HepG2 (cell line): ENCODE results near the gene CISD1. TPM values are rescaled to one million over a fixed set of nuclear protein-coding genes. Genes with fewer than 3 reads are reported as not detected.

Experiments used
- ARNT ChIP-seq: fragments of 450-650 bp; IDR thresholded peaks from 2 replicates; pipeline ENCODE4 v1.6.1; 2017
- ELF3 ChIP-seq: IDR thresholded peaks from 2 replicates; pipeline ENCODE4 v1.6.1; 2016; ENCODE audit warnings: missing genetic modification reagents, missing compliant biosample characterization
- FOSL1 ChIP-seq: sonication (generic); formaldehyde crosslinking; IDR thresholded peaks from 2 replicates; pipeline ENCODE4 v1.9.0; 2021; ENCODE audit warnings: missing genetic modification reagents, borderline replicate concordance
- FOXC1 ChIP-seq: sonication (generic); formaldehyde crosslinking; IDR thresholded peaks from 2 replicates; pipeline ENCODE4 v1.8.0; 2022; ENCODE audit warnings: mild to moderate bottlenecking, missing genetic modification reagents, borderline replicate concordance
- MIER3 ChIP-seq: IDR thresholded peaks from 2 replicates; pipeline ENCODE4 v1.6.1; 2016; ENCODE audit warnings: missing compliant biosample characterization, borderline replicate concordance
- PCBP1 ChIP-seq: fragments of 200-400 bp; formaldehyde crosslinking; IDR thresholded peaks from 2 replicates; pipeline ENCODE4 v1.6.1; 2017; ENCODE audit warnings: mild to moderate bottlenecking, low read depth, low read length, borderline replicate concordance
- SALL1 ChIP-seq: sonication (generic); formaldehyde crosslinking; IDR thresholded peaks from 2 replicates; pipeline ENCODE4 v1.8.0; 2022; ENCODE audit warnings: mild to moderate bottlenecking, missing genetic modification reagents
- SCMH1 ChIP-seq: sonication (generic); formaldehyde crosslinking; IDR thresholded peaks from 2 replicates; pipeline ENCODE4 v1.9.0; 2021; ENCODE audit warnings: missing genetic modification reagents, mild to moderate bottlenecking, borderline replicate concordance
- SMAD1 ChIP-seq: sonication (generic); formaldehyde crosslinking; IDR thresholded peaks from 2 replicates; pipeline ENCODE4 v1.4.0; 2020; ENCODE audit warnings: missing genetic modification reagents, low read depth, mild to moderate bottlenecking, borderline replicate concordance
- SSRP1 ChIP-seq: IDR thresholded peaks from 2 replicates; pipeline ENCODE4 v1.6.1; 2016; ENCODE audit warnings: control low read depth
- TBL1XR1 ChIP-seq: fragments of 150-350 bp; IDR thresholded peaks from 2 replicates; pipeline ENCODE4 v1.6.1; 2014; ENCODE audit warnings: borderline replicate concordance, low read length; ENCODE audit not compliant: partially characterized antibody
- TCF12 ChIP-seq, 2 experiments: fragments of 450-650 bp in 1 of 2; sonication (generic) in 1 of 2; formaldehyde crosslinking in 1 of 2; IDR thresholded peaks; 2 replicates each; pipeline versions ENCODE4 v1.6.1 to v1.8.0; 2017 to 2022; ENCODE audit warnings: antibody characterized with exemption in 1 of 2, mild to moderate bottlenecking in 1 of 2, missing genetic modification reagents in 1 of 2, moderate library complexity in 1 of 2
- TOE1 ChIP-seq: sonication (generic); formaldehyde crosslinking; IDR thresholded peaks from 2 replicates; pipeline ENCODE4 v1.4.0; 2020; ENCODE audit warnings: mild to moderate bottlenecking, missing genetic modification reagents
- ZC3H4 ChIP-seq: sonication (generic); formaldehyde crosslinking; IDR thresholded peaks from 2 replicates; pipeline ENCODE4 v1.4.0; 2020; ENCODE audit warnings: missing genetic modification reagents, borderline replicate concordance
- ZFP62 ChIP-seq: sonication (generic); formaldehyde crosslinking; IDR thresholded peaks from 2 replicates; pipeline ENCODE4 v1.4.0; 2020; ENCODE audit warnings: missing genetic modification reagents
- ZNF484 ChIP-seq: sonication (generic); formaldehyde crosslinking; IDR thresholded peaks from 2 replicates; pipeline ENCODE4 v1.5.1; 2020; ENCODE audit warnings: mild to moderate bottlenecking, low read depth, missing genetic modification reagents, borderline replicate concordance
- ZNF510 ChIP-seq: sonication (generic); formaldehyde crosslinking; IDR thresholded peaks from 2 replicates; pipeline ENCODE4 v1.4.0; 2020; ENCODE audit warnings: low read depth, mild to moderate bottlenecking, missing genetic modification reagents
- ZNF569 ChIP-seq: sonication (generic); formaldehyde crosslinking; IDR thresholded peaks from 2 replicates; pipeline ENCODE4 v1.5.0; 2020; ENCODE audit warnings: mild to moderate bottlenecking, missing genetic modification reagents, moderate library complexity, borderline replicate concordance
- ZNF83 ChIP-seq: sonication (generic); formaldehyde crosslinking; IDR thresholded peaks from 2 replicates; pipeline ENCODE4 v1.4.0; 2020; ENCODE audit warnings: missing genetic modification reagents, mild to moderate bottlenecking, borderline replicate concordance
- ZSCAN30 ChIP-seq: sonication (generic); formaldehyde crosslinking; IDR thresholded peaks from 2 replicates; pipeline ENCODE4 v1.5.0; 2020; ENCODE audit warnings: mild to moderate bottlenecking, missing genetic modification reagents
- polyA plus RNA-seq, 8 experiments: library from polyadenylated mRNA; depleted of rRNA in 3 of 8; stranded (reverse) in 7 of 8; unstranded in 1 of 8; fragments of >200 nt; fragmentation: Illumina TruSeq in 4 of 8; extraction: Trizol in 4 of 8; gene quantifications; 2 replicates each; pipeline versions ENCODE4 v1.2.1 to v1.2.3, GENCODE V29; 2011 to 2016; ENCODE audit warnings: low read depth in 4 of 8, missing spikeins in 1 of 8, mixed read lengths in 1 of 8; ENCODE audit not compliant: insufficient read depth in 1 of 8
- total RNA-seq, 5 experiments: library from RNA; depleted of rRNA; stranded (reverse); fragments of >200 nt; fragmentation: Illumina TruSeq; extraction: Trizol; gene quantifications; 2 replicates each; pipeline ENCODE4 v1.2.3, GENCODE V29; 2016; ENCODE audit warnings: low read depth in 1 of 5
- TF ChIP-seq, protein P1 (sequence below): sonication (generic); formaldehyde crosslinking; IDR thresholded peaks from 2 replicates; pipeline ENCODE4 v1.5.0; 2020; ENCODE audit warnings: mild to moderate bottlenecking, missing genetic modification reagents, moderate library complexity
- TF ChIP-seq, protein P2 (sequence below): sonication (generic); formaldehyde crosslinking; IDR thresholded peaks from 2 replicates; pipeline ENCODE4 v1.5.1; 2020; ENCODE audit warnings: mild to moderate bottlenecking, missing genetic modification reagents, moderate library complexity
- TF ChIP-seq, protein P3 (sequence below): sonication (generic); formaldehyde crosslinking; IDR thresholded peaks from 2 replicates; pipeline ENCODE4 v1.4.0; 2020; ENCODE audit warnings: mild to moderate bottlenecking, missing genetic modification reagents

Gene CISD1
- total and polyA plus RNA-seq, 2 of the 13 experiments (the other 11 are each of a cell fraction or from before 2014, with no cell fraction given), result 63.4 to 78.9 TPM

DNA sequence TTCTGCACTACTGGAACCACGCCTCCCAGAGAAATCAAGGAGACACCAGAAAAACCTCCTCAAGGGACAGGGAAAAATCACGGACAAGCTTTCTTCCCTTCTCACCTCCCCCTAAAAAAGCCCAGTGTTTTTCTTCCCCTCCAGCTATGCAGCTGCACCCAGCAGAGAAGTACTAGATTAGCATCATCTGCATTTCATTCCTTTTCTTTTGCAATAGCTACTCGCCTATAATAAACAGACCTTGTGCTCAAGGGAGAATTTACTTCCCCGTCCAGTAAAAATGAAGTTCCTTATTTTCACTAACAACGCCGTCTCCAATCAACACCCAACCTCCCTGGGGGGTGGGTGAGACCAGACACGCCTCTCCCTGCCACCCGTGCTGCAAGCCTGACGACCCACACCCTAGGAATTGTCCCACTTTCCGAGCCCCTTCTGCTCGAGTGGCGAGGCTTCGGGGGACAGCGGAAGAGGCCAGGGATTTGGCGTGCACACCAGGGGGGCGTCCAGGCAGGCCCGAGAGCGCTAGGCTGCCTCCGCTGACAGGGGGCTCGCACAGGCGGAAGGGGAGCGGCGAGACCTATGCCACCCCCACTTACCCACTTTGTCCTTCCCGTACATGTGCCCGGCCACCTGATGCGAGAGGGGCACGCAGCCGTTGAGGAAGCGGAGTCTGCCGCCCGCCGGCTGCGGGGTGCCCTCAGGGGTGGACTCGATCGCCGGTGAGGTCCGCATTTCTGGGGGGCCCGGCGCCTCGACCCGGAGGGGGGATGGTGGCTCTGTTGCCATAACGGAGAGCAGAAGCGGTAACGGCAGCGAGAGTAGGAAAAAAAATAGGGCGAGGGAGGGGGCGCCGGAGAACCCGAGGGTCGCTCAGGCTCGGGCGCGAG lies 1.9 kb upstream of the CISD1 start (continued):
- TF ChIP-seq, protein P1, sequence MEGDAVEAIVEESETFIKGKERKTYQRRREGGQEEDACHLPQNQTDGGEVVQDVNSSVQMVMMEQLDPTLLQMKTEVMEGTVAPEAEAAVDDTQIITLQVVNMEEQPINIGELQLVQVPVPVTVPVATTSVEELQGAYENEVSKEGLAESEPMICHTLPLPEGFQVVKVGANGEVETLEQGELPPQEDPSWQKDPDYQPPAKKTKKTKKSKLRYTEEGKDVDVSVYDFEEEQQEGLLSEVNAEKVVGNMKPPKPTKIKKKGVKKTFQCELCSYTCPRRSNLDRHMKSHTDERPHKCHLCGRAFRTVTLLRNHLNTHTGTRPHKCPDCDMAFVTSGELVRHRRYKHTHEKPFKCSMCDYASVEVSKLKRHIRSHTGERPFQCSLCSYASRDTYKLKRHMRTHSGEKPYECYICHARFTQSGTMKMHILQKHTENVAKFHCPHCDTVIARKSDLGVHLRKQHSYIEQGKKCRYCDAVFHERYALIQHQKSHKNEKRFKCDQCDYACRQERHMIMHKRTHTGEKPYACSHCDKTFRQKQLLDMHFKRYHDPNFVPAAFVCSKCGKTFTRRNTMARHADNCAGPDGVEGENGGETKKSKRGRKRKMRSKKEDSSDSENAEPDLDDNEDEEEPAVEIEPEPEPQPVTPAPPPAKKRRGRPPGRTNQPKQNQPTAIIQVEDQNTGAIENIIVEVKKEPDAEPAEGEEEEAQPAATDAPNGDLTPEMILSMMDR, result no peak
- TF ChIP-seq ZNF569 (CRISPR knock-in tag), result no peak
- TF ChIP-seq ZNF510 (CRISPR knock-in tag), result no peak
- TF ChIP-seq PCBP1, result no peak
- TF ChIP-seq SCMH1 (CRISPR knock-in tag), result no peak
- no peak for TF ChIP-seq ZC3H4
- TF ChIP-seq SALL1, result peak; percentile 63
- TF ChIP-seq, protein P2, sequence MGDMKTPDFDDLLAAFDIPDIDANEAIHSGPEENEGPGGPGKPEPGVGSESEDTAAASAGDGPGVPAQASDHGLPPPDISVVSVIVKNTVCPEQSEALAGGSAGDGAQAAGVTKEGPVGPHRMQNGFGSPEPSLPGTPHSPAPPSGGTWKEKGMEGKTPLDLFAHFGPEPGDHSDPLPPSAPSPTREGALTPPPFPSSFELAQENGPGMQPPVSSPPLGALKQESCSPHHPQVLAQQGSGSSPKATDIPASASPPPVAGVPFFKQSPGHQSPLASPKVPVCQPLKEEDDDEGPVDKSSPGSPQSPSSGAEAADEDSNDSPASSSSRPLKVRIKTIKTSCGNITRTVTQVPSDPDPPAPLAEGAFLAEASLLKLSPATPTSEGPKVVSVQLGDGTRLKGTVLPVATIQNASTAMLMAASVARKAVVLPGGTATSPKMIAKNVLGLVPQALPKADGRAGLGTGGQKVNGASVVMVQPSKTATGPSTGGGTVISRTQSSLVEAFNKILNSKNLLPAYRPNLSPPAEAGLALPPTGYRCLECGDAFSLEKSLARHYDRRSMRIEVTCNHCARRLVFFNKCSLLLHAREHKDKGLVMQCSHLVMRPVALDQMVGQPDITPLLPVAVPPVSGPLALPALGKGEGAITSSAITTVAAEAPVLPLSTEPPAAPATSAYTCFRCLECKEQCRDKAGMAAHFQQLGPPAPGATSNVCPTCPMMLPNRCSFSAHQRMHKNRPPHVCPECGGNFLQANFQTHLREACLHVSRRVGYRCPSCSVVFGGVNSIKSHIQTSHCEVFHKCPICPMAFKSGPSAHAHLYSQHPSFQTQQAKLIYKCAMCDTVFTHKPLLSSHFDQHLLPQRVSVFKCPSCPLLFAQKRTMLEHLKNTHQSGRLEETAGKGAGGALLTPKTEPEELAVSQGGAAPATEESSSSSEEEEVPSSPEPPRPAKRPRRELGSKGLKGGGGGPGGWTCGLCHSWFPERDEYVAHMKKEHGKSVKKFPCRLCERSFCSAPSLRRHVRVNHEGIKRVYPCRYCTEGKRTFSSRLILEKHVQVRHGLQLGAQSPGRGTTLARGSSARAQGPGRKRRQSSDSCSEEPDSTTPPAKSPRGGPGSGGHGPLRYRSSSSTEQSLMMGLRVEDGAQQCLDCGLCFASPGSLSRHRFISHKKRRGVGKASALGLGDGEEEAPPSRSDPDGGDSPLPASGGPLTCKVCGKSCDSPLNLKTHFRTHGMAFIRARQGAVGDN, result no peak; the same call in 1 of the 2 replicates
- no peak for TF ChIP-seq TCF12 (IDR thresholded peaks at IDR 0.05)
- no peak for TF ChIP-seq TCF12 (CRISPR knock-in tag; IDR thresholded peaks at IDR 0.05)
- TF ChIP-seq FOSL1 (CRISPR knock-in tag), result no peak
- TF ChIP-seq ARNT, result no peak
- no peak for TF ChIP-seq SSRP1 (CRISPR knock-in tag)
- no peak for TF ChIP-seq ZNF83
- peak; percentile 36; the same call in 1 of the 2 replicates for TF ChIP-seq FOXC1 (CRISPR knock-in tag)
- TF ChIP-seq ELF3 (CRISPR knock-in tag), result no peak
- TF ChIP-seq TBL1XR1, result no peak
- no peak for TF ChIP-seq MIER3
- TF ChIP-seq, protein P3, sequence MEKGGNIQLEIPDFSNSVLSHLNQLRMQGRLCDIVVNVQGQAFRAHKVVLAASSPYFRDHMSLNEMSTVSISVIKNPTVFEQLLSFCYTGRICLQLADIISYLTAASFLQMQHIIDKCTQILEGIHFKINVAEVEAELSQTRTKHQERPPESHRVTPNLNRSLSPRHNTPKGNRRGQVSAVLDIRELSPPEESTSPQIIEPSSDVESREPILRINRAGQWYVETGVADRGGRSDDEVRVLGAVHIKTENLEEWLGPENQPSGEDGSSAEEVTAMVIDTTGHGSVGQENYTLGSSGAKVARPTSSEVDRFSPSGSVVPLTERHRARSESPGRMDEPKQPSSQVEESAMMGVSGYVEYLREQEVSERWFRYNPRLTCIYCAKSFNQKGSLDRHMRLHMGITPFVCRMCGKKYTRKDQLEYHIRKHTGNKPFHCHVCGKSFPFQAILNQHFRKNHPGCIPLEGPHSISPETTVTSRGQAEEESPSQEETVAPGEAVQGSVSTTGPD (CRISPR knock-in tag), result no peak
- TF ChIP-seq ZFP62 (CRISPR knock-in tag), result no peak
- no peak for TF ChIP-seq ZSCAN30 (CRISPR knock-in tag)
- no peak for TF ChIP-seq ZNF484
- no peak for TF ChIP-seq SMAD1
- TF ChIP-seq TOE1 (CRISPR knock-in tag), result no peak
